HS-5 (cell line): ENCODE results near the gene LRP5.
"Not testable (repeated sequence)": the region's sequence is repeated elsewhere in the genome, so short reads cannot be mapped to it uniquely, and the experiment has no call there.

Source experiments
- DNase-seq: peaks from one replicate; pipeline ENCODE4 v3.0.0-alpha.2; 2012; ENCODE audit warnings: low read depth

The LRP5 gene

DNA sequence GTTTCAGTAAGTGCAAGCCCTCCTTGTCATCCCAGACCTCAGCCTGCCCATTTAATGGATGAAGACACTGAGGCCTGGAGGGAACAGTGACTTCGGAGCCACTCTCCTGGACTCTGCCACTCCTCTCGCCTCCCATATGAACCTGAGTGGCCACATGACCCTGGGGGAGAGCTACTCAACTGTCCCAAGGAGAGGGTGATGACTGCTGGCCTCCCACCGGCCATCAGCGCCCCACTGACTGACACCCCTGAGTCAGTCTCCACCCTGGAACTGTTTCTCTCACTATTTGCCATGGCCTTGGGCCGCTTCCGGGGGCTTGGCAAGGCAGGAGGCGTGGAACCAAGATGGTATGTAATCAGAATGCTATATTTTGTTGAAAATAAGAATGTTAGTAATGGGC lies 17.1 kb downstream of the LRP5 start:
- no peak for DNase-seq

DNA sequence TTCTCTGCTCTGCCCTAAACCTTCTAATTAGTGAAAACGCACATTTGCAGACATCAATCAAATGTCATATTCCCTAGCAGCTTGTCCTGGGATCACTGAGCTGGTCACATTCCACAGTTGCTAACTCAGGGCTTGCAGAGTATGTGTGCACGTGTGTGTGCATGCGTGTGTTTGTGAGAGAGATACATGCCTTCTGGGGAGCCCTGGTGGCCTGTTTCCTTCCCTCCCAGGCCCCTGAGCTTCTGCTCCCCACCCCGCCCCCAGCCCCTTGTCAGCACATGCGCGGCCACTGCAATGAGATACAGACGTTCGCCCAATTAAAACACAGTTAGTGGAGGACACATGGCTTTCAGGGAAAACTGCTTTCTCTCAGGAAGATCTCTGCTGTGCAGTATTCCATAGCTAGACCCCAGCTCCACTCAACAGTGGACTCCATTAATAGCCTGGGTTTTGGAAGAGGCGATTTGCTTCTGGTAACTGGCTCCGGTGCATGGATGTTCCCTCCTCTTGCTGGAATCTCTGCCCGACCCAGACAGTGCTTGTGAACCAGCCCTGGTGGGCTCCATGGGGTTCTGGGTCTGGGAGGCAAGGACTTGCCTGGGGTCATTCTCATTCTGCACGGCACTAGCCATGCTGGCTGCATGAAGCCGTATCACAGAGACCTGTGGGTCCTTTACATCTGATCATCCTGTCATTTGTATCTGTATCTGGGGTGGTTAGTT lies 17.7 kb downstream of the LRP5 start:
- DNase-seq = no peak

DNA sequence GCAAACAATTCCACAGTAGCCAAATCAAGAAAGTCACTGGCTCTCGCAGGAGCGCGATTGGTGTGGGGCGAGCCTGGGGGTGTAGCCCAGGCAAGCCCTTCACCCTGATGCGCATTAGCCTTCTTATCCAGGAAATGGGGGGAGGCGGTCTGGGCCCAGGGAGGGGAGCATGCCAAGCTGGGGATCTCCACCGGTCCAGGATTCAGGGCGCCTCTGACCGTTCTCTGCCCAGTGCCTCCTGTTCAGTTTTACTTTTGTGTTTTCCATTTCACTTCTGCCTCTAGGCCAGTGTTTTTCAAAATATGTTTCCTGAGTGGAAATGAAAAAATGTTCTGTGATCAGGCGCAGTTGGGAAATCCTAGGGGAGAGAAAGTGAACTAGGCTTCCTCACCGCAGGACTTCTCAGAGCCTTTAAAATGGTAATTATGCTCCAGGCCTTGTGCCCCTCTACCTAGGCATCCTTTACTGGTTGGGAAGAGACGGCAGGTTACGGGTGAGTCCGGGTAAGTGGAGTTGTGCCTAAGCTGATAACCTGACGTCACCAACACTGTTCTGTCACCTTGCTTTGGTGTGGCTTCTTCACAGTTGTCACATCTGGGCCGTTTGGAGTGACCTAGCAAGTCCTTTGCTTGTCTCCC lies 18.4 kb downstream of the LRP5 start:
- DNase-seq = no peak

DNA sequence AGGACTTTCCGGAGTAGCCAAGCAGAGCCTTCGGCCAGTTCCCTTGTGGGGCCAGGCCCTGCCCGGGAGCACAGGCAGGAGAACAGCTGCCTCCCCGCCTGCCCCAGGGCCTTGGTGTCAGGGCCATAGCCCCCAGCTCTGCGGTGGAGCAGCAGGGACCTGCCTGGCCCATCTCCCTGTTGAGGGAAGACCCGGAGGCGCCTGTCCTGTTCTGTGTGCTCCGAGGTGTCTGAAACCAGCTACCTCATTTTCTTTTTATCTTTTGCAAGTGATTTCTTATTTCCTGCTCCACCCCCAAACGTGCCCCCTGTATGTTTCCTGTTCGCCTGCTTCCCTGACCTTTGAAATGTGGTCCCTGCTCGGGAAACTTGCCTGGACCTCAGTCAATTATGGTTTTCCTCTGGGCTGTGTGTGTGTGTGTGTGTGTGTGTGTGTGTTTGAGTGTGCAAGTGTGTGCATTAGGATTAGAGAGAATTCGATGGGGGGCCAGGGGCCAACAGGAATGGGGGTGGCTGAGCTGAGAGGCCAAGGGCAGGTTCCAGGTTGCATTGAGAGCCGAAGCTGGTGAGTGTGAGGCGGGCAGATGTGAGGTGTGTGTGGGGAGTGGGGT lies 19.1 kb downstream of the LRP5 start:
- DNase-seq = no peak

DNA sequence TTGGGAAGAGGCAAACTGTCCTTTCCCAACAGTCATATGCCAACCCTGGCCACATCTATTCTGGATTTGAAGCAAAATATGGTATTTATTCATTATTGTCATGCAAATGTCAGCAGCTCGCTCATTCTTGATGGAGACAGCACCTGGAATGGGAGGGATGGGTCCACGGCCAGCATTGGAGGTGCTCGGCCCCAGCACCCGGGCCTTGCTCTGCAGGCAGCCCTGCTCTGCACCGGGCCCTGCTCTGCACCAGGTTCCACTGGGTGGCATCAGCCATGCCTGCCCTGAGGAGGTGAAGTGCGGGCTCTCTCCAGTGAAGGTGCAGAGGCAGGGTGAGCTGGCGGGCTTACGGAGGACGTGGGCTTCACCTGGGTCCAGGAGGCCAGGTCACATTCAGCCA lies 19.8 kb downstream of the LRP5 start:
- no peak for DNase-seq

DNA sequence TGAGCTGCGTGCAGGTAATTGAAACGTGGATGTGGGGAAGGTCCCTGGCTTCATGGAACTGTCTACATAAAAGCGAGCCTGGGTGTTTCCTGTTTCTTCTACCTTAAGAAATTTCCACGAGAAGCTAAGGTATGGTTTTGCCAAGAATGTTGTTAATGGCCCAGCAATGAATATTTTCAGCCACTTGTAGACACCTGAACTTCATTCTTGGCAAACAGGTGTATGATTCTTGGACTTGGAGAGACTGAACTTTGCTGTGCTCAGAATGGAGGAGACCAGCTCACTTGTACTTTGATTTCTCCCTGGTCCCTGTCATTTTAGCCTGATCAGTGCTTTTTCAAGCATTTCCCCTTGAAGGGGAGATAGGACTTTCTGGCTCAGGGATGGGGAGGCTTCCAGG lies 20.8 kb downstream of the LRP5 start:
- no peak for DNase-seq

DNA sequence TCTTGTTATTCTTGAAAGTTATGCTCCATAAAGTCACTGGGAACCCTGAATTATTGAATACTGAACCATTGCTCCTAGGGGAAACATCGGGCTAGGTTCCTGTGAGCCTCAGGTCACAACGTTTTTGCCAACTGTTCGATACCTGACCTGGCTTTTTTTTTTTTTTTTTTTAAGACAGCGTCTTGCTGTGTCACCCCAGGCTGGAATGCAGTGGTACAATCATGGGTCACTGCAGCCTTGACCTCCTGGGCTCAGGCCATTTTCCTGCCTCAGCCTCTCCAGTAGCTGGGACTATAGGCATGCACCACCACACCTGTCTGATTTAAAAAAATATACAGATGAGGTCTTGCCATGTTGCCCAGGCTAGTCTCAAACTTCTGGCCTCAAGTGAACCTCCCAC lies 22.5 kb downstream of the LRP5 start:
- DNase-seq = no peak

DNA sequence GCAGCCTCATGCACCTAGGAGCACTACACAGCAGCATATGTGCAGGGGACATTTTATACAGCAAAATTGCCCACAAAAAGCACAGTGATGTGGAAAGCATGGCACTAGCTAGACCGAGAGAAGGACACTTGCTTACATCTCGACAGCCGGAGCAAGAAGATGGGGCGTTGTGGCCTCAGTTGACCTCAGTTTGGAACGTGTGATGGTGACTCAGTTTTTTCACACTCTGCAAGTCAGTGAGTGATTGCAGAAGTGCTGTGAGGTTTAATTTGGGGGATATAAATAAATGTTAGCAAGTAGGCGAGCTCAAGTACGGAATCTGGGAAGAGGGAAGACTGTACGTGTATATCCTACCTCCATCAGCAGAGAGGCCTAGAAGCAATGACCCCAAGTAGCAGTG lies 23.3 kb downstream of the LRP5 start:
- no peak for DNase-seq

DNA sequence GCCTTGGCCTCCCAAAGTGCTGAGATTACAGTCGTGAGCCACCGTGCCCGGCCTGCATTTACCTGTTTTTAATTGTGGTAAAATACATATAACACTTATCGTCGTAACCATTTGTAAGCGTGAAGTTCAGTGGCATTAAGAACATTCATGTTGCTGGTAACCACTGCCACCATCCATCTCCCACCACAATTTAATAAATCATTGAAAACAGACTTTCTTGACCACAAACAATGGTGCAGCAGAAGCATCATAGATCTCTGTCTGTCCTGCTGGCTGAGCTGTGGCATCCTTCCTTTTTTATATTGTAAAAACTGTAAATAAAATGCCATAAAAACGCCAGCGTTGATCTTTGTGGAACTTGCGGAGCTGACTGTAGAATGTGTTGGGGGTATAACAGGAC lies 24.3 kb downstream of the LRP5 start:
- no peak for DNase-seq

DNA sequence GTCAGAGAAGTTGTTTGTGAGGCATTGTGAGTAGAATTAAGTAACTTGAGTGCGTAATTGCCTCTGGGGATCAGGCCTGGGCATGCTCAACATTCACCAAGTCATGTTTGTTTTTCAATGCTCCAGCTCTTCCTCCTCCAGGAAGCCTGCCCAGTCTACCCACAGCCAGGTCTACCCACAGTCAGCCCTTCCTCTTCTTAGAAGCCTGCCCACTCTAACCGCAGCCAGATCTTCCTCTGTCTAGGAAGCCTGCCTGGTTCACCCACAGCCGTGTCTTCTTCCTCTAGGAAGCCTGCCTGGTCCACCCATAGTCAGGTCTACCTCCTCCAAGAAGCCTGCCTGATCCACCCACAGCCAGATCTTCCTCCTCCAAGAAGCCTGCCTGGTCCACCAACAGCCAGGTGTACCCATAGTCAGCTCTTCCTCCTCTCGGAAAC lies 25.0 kb downstream of the LRP5 start:
- DNase-seq = no peak

DNA sequence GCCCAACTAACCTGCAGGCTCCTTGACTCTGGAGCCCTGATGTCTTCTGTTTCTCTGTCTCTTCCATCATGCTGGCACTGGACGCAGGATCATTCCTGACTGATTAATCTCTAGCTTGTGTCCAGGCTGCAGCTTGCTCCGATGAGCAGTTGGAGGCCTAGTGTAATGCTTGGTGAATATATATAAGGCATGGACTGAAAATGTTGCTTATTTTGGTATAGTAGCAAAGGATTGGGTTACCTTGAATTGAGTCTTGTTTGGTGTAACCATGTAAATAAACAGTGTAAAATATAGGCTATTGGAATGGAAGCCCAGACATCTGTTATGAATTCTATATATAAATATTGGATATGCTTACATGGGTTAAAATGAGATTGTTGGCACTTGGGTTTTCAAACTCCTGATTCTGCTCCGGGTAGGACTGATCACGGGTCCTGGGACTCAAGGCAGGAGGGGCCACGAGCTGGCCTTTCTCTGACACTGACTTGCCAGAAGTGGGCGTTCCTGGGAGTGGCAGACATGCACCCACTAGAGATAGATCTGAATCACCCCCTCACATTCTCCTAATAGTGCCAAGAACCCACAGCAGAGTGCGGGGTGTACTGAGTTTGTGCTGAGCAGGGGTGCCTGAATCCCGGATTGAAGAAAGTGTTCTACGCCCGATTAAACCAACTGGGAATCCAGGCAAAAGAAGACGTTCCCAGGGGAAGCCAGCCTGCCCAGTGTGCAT lies 25.8 kb downstream of the LRP5 start:
- no peak for DNase-seq

DNA sequence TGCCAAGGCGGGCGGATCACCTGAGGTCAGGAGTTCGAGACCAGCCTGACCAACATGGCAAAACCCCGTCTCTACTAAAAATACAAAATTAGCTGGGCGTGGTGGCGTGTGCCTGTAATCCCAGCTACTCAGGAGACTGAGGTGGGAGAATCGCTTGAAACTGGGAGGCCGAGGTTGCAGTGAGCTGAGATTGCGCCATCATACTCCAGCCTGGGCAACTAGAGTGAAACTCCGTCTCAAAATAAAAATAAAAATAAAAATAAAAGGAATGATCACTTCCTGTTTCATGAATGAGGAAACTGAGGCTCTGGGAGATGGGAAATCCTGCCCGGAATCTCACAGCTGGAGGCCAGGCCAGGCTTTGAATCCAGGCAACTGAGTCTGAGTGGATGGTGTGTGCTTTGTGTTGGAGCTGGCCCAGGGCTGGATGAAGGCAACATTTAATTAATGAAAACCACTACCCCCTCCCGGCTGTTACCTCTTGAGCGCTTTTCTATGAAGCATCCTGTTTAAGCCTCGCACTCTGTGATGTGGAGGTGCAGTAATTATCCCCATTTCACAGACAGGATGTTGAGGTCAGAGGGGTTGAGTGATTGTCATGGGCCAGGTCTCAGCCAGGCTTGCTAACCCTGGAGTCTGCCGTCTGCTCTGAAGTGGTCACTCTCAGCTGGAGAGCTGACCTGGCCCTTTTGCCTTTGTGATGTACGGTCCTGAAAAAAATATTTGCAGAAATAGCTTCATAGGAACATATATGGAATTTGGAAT lies 27.8 kb downstream of the LRP5 start:
- DNase-seq = no peak

DNA sequence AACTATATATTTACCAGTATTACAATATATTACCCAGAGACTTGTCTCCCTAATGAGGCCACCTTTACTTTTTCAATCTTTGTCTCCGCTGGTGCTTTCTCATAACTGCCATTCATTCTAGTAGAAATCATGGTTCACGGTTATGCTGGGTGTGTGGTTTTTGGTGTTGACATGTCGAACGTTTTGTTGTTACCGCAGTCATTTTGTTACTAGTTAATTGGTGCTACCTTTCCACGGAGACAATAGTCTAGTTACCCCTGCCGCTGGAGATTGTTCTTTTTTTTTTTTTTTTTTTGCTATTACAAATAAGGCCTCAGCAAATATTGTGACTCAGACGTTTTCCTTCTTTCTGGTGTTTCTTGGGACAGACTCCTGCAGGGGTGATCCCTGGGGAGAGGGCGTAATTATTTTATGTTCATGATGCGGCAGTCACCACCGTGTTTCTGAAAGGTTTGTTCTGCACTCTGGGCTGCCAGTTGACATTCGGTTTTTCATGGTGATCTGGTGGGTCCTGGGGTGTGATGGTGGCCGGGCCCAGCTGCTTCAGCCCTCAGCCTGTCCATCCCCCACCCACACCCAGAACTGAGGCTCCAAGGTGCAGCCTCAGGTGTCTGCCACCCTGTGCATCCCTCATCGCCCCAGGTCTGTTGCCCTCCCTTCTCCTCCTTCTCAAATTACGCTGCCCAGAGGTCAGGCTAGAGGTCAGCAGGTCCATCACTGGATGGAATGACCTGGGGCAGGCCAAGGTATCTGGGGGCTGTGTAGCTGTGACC lies 28.6 kb downstream of the LRP5 start:
- DNase-seq = no peak

DNA sequence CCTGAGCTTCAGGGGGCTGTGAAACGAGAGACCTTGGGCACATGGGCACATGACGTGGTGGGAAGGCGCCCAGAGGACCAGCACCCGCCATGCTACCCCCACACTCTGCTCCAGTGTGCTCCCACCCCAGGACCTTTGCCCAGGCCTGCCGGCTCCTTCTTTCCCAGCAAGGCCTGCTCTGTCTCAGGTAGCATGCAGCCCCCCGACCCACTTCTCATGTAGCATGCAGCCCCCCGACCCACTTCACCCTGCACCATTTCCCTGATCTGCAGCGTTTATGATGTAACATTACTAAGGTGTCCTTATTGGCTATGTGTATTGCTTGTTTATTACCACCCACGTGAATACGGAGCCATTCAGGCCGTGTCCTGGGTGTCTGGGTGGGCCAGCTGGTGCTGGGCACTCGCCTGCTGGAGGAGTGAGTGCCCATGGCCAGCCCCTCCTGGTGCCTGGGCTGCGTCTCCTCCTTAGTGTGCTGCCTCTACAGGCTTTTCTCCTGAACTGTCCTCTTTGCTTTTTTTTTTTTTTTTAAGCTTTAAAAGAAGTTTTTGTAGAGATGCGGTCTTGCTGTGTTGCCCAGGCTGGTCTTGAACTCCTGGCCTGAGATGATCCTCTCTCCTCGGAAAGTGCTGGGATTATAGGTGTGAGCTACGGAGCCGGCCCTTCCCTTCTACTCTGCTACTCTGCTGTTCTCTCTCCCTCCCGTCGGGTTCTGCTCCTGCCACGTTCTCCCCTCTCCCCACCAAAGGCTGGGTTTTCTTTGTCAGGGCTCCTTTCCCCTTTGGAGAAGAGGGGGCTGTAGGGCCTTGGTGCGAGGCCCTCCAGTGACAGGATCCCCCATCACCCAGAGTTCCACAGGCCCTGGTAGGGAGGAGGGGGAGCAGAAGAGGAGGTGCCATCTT lies 29.4 kb downstream of the LRP5 start:
- DNase-seq = no peak

DNA sequence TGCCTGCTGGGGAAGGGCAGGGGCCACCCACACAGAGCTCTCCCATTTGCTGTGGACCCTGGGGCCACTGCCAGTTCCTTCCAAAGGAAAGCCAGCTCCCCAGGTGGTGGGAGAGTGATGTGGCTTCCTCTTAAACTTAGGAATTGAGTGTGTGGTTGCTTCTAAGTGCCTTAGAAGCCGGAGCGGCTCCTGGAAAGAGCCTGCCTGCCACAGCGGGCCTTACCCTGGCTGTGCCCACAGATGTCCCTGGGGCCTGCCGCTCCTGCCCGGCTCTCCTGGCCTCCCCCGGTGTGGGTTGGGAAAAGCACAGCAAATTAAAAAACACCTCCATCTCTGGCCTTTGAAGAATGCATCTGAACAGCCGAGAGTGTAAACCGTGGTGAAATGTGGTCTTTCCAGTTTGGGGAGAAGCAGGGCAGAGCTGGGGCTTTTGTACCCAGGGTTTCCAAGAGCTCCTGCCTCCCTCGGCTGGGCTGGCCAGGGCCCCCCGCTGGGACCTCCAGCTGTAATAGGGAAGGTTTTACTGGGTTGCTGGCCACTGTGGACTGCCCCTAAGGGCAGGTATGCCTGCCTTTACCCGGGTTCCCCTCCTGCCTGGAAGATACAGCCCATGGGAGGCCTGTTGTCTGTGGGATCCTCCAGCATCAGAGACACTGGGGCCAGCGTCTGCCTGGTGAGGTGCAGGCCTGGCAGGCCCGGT lies 30.2 kb downstream of the LRP5 start:
- no peak for DNase-seq

DNA sequence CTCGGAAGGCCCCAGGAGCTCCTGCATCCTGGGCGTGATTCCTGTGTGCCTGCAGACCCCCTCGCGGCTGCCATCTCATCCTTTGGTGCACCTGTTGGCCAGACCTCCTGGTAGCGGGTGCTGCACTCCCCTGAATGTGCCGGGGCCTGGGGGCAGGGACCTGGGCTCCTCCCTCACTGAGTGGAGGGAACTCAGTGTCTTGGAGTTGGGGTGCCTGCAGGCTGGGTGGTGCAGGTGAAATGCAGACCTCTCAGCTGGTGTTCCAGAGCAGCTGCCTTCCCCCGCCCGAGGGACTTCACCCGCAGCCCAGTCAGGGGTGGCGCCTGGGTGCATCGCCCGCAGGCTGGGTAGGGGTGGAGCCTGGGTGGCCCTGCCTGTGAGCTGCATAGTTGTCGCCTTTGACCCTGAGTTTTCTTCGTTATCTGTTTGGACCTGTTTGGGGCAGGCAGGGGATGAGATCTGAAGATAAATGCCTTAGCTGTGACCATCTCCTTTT lies 31.4 kb downstream of the LRP5 start:
- no peak for DNase-seq

DNA sequence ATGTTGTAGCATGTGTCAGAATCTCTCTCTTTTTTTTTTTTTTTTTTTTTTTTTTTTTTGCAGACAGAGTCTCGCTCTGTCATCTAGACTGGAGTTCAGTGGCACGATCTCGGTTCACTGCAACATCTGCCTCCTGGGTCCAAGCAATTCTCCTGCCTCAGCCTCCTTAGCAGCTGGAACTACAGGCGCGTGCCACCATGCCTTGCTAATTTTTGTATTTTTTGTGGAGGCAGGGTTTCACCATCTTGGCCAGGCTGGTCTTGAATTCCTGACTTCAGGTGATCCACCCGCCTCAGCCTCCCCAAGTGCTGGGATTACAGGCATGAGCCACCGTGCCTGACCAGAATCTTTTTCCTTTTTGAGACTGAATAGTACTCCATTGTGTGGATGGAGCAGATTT lies 32.4 kb downstream of the LRP5 start:
- DNase-seq = not testable (repeated sequence)

DNA sequence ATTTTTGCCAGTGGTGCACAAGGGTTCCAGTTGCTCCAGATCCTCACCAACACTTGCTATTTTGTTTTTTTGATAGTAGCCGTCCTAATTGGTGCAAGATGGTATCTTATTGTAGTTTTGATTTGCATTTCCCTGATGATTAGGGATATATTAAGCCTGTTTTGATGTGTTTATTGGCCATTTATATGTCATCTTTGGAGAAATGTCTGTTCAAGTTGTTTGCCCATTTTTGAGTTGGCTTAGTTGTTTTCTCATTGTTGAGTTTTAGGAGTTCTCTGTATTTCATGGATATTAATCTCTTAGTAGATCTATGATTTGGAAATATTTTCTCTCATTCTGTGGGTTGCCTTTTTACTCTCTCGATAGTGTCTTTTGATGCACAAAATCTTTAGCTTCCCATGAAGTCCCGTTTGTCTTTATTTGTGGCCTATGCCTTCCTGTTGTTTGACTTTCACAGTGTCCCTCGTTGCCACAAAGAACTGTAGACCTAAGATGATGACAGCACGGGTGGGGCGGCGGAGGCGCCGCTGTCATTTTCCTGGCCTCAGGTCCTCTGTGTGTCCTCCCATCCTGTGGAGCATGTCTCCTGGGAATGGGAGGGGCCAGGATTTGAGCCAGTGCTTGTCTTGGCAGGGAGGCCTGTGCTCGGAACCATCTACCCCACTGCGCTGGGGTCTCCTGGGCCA lies 33.5 kb downstream of the LRP5 start:
- DNase-seq = no peak

DNA sequence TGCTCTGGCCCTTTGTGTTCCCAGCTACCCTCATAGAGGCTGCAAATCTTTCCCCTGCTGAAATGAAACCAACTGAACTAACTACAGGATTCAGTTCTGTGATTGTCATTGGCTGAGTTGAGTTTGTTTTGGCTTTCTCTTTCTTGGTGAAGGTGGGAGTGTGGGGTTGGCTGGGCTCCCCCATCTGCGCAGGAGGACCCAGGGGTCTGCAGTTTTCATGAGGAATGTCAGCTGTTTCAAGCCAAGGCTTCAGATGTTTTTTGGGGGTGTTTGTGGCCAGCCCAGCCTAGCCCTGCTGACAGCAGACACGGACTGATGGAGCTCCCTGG lies 34.0 kb downstream of the LRP5 start:
- no peak for DNase-seq
